HT1080 (cell line): Measurements from ENCODE around the gene DRC7. TPM values are rescaled to one million over a fixed set of nuclear protein-coding genes. Genes with fewer than 3 reads are reported as not detected.
"Not testable (repeated sequence)": the region's sequence is repeated elsewhere in the genome, so short reads cannot be mapped to it uniquely, and the experiment has no call there.

Experiments
- DNase-seq: peaks from one replicate; pipeline ENCODE4 v3.0.0-alpha.2; 2015; ENCODE audit warnings: low read depth
- total RNA-seq: library from RNA; depleted of rRNA; stranded (reverse); fragments of >200 nt; shearing (Covaris generic); gene quantifications from 2 replicates; pipeline ENCODE4 v1.2.3, GENCODE V29; 2014

DRC7 gene
- total RNA-seq, 1 experiment from 2014 or later = not detected

DNA sequence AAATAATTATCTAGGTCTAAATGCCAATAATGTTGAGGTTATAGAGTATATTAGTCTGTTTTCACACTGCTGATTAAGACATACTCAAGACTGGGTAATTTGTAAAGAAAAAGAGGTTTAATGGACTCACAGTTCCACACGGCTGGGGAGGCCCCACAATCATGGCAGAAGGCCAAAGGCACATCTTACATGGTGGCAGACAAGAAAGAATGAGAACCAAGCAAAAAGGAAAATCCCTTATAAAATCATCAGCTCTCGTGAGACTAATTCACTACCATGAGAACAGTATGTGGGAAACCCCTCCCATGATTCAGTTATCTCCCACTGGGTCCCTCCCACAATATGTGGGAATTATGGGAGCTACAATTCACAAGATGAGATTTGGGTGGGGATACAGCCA, 38.1 kb downstream of the DRC7 start:
- no peak for DNase-seq

DNA sequence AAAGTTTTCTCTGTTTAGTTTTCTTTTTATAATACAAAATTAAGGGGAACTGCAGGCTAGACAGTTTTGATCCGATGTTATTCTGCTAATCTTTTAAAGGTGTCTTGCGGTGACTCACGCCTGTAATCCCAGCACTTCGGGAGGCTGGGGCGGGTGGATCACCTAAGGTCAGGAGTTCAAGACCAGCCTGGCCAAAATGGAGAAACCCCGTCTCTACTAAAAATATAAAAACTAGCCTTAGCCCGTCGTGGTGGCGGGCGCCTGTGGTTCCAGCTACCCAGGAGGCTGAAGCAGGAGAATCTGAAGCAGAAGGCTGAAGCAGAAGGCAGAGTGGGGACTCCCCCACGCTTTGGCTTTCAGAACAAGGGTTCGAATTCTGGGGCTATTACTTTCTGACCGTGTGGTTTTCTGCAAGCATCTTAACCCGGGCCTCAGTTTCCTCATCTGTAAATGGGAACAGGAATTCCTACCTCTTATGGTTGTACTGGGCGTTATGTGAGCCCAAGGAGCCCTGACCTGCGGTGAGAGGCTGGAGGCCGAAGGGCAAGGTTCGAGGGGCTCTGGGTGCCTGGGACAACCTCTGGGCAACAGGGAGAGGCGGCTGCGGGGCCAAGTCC, 39.8 kb downstream of the DRC7 start:
- no peak for DNase-seq

DNA sequence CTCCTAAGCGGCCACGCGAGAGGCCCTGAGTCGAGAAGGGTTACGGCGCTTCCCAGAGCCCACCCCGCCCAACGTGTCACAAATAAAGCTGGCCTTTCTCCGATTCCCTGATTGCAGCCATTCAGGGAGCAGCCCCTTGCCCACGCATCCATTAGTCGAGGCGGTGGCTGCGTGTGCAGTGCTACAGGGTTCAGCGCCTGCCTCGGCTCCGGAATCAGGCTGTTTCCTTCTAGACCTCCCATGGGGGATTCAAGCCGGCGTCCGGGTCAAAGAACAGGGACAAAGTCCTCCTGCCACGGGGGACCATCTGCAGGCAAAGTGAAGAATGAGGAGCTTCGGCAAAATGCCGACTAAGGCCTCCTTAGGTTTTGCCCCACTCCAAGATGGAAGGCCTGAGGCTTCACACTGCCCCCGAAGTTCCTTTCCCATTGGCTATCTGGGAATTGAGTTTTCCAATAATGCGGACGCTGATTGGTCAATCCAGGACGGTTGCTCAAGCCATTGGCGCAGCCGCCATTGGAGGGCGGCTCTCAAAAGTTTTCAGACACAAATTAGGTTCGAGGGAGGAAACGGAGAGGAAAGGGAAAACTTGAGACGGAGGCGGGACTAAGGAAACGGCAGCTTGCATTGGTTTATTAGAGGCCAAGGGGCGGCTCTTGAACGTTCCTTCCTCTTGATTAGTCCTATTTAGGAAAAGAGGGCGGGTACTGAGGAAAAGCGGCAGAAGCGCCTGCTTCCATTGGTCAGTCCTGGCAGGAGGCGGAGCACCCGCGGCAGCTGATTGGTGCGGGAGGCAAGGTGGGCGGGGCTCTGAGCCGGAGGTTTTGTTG, 40.5 kb downstream of the DRC7 start:
- peak; percentile 100 for DNase-seq

DNA sequence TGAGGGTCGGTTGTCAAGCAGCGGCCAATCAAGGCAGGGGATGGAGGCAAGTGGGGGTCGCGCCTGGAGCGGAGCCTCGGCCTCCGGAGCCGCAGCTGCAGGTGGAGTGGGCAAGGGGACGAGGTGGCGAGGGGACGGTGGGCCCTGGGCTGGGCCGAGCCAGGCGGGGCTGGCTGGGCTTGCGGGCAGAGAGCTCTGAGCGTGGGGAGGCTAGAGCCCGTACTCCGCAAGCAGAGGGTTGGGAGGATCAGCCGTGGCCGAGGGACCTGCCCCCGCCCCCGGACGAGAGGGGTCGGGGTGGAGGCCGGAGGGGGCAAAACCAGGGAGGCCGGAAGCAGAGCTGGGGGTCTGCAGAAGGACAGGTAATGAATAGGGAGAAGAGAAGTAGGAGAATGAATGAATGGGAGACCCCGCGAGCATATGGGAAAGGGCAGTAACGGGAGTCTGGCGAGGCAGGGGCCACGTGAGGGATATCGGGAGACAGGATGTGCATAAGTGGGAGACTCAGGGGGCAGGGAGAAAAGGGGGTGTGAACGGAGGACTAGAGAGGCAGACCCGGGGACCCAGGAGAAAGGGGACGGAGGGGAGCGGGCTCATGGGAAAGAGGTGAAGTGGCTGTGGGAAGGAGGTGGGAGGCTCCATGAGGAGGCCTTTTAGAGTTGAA, 41.3 kb downstream of the DRC7 start, which contains the start of gene KATNB1:
KATNB1 (plus strand) TSS at position 16 of the 664 bp plus-strand sequence. CDS start 1,474 bp downstream, outside the sequence.
- DNase-seq = peak; percentile 23

DNA sequence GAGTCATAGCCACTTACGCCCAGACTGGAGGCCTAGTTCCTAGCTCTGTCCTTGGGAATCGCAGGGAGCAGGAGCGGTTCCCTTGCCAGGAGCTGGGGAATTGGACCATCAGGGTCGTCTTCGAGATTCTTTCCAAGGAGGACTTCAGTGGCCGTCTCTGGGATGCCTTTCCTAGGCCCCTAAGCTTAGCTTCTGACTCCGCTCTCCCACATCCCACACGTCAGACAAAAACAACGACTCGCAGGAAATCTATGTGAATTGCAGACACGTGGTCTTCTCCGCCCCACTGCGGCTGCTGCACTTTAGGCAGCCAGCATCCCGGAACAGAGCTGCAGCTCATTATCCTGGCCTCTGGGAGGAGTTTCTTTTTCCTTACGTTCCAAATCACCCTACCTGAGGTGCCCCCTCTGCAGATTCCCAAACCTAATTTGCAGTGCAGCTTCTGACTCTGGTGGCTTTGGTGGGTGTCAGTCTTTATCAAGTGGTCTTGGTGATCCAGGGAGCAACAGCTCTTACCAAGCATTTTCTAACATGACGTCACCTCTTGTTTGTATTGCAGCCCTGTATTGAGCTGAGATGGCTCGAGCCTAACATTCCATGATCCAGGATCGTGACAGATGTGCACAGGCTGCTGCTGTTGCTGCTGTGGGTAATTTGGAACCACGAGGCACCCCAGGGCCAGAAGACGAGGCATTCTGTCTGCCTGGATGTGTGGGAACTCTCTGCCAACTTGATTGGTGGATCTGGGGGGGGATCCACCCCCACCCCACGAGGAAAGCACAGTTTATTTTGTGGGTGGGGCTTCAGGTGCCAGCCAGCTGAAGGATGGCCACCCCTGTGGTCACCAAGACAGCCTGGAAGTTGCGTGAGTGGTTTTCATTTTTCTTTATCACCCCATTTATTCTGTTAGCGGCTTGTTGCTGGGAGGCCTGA, 42.1 kb downstream of the DRC7 start:
- peak; percentile 71 for DNase-seq

DNA sequence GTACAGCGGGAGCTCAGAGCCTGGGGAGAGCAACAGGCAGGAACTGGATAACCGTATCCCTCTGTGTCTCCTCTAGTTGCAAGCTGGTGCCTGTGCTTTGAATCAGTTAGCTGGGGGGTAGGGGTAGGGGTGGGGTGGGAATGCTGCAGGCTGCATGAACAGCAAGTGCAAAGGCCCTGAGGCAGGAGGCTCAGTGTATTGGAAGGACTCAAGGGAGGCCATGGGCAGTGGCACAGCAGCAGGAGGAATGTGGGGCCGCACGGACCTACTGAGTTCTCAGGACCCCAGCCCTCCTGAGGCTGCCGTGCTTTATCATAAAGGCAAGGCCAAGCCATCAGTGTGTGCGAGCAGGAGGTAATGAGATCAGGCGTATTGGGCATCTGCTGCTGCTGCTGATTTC, 44.2 kb downstream of the DRC7 start:
- DNase-seq = no peak

DNA sequence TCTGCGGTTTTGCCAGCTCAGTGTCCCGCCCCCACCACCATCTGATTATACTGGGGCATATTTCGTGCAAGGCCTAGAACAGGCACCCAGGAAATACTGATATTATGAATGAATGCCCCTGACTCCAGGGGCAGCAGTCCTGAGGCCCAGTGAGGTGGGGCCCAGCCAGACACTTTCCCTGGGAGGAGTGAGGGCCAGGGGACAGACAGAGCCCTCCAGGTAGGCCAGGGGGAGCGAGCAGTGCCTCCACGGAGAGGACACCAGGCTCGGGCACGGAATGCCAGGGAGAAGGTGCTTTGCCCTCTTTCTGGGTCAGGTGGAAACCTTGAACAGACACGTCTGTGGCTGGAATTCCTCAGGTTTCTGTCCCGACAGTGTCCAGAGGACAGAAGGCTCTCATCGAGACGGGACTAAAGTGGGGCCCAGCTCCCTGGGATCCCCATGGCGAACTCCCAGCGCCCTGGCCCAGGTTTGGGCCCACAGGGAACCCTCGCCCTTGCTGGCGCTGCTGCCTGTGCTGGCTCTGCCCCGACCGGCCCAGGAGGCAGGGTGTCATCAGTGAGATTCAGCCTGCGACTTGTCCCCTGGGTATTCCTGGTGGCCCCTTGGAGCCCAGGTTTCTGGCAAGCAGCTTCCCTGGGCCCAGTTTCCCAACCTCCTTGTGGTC, 45.3 kb downstream of the DRC7 start:
- no peak for DNase-seq

DNA sequence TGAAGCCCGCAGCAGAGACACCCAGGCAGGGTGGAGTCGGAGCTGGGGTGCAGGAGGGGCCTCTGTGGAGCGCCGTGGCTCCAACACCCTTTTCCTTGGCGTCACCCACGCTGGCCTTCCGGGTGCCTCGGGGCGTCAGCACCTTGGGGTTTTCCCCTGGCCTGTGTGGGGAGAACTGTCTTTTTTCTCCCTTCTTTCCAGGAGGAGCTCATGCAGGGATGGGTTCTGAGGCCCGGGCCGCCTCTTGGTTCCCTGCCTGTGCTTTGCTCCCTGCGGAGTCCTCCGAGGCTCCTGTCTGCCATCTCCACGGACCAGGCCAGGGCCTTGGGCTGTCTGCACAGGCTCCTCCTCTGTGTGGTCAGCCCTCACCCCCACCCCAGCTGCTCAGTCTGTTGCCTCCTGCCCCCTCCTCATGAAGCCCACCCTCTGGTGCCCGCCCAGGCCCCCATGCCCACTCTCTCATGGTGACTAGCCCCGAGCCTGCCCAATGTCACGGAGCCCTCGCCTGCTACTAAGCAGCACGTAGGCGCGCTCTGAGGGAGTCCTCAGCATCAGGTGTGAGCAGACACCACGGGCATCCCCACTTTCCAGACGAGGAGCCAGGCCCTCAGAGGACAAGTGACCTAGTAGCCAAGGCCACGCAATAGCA, 45.9 kb downstream of the DRC7 start:
- no peak for DNase-seq

DNA sequence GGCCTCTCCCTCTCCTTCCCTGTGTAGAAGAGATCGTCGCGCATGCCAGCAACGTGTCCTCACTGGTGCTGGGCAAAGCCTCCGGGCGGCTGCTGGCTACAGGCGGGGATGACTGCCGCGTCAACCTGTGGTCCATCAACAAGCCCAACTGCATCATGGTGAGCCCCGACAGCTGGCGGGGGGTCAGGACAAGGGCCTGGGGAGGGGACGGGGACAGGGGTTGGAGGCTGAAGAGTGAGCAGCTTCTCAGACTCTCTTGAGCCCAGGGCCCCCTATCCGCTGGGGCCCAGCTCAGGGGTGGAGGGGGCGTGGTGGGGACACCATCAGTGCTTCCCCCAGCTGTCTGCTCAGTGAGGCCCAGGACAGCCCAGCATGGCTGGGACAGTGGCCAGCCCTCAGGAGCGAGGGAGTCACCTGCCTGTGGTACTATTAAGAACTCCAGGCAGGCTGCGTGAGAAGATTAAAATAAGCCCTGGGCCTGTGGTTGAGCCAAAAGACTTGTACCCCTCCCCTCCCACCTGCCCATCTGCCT, 47.1 kb downstream of the DRC7 start:
- no peak for DNase-seq

DNA sequence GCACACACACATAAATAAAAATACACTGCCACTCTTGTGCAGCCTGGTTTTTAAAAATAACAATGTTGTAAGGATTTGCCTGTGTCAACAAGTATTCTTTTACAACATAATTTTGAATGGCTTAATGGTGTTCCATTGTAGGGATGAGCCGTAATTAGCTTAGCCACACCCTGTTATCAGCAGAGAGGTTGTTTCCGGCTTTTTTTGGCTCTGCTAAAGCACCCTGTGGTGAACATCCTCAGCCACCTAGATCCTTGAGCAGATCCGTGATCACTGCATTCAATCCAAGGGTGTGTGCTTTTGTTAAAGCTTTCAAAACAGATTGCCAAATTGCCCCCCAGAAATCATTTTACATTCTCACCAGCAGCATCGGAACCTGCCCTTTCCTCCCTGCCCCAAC, 47.9 kb downstream of the DRC7 start:
- DNase-seq = no peak

DNA sequence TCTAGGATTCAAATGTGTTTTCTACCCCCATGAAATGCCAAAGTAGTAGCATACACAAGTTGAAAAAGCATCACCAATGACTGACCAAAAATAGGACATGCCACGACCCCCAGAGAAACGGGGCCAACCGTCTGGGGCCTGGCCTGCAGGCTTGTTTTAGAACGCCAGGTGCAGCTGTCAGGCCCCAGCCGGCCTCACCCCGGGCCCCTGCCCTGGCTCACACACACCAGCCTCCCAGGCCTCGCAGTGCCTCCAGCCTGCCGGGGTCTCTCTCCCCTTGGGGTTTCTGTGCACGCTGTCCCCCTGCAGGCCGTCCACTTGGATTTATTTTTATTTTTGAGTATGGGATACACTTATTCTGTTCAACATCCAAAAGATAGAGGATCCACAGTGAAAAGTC, 48.9 kb downstream of the DRC7 start:
- no peak for DNase-seq

DNA sequence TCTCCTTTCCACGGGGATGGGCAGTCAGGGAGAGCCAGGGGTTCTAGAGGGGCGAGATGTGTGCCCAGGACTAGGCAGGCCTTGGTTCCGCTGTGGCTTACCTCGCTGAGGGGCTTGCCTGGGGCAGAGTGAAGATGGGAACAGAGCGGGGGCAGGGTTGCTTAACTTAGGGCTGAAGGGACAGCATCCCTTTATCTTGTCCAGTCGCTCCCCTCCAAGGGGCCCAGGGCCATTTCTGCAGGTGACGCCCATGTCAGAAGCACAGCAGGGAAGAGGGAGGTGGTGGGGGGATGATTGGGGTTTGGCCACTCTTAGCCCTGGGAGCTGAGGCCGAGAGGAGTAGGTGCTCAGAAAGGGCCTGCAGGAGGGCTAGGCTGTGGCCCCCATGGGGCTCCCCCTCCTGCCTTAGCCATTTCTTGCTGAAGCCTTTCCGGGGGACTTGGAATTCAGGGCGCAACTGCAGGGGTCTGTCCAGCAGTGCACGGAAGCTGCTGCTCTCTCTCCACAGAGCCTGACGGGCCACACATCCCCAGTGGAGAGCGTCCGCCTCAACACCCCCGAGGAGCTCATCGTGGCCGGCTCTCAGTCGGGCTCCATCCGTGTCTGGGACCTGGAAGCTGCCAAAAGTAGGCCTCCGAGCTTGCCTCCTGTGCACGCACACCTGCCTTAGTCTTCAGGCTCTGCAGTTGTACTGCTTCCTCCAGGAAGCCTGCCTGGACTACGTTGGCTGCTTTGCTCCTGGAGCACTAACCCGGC, 49.5 kb downstream of the DRC7 start:
- no peak for DNase-seq

DNA sequence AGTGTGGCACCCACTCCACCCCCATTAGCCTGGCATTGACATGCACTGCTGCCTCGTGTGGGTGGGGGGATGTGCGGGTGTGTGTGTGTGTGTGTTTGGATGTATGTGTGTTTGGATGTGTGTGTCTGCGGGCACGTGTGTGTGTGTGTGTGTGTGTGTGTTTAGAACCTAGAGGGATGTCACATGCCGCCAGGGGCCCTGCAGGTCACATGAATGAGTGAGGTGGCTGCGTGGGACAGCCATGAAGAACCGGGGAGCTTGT, 50.0 kb downstream of the DRC7 start:
- no peak for DNase-seq

DNA sequence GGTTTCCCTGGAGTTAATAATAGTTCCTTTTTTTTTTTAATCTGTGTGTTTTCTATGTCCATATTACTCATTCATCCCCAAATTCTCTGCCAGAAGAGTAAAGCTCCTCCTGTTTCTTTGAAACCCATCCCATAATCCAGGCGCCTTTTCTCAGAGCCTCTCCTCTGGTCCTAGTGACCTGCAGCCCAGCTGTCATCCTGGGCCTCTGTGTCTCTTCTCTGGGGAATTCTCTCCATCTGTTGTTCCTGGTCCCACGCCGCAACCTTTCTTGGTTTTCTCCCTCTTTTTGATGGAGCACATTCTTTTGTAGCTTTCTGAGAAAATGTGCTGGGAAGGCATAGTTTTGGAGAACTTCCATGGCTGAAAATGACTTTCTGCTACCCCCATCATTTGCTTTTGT, 51.2 kb downstream of the DRC7 start:
- DNase-seq = no peak

DNA sequence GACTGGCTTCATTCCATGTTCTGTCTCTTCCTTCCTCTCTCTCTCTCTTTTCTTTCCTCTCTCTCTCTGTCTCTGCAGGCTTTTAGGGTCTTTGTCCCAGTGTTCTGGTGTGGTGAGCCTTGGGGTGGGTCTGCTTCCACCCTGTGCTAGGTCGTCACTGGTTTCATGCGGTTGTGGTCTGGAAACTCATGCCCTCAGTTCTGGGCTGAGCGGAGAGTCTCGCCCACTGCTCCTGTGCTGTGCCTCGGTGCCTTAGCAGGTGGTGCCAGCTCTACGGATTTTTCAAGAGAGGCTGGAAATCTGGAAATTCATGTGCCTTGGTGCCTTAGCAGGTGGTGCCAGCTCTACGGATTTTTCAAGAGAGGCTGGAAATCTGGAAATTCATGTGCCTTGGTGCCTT, 51.7 kb downstream of the DRC7 start:
- not testable (repeated sequence) for DNase-seq

DNA sequence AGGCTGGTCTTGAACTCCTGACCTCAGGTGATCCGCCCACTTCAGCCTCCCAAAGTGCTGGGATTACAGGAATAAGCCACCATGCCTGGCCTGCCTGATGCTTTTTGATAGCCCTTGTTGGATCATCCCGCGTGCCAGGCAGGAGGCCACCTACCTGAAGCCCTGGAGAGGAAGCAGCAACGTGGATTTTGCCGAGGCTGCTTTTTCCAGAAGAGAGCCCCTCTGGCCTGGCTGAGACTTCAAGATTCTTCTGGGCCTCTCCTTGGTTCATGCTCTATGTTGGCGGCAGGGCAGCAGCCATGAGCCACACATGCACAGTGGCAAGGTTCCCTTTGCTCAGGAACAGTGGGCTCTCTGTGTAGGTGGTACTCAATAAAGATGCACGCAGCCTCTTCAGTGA, 52.5 kb downstream of the DRC7 start:
- DNase-seq = no peak

DNA sequence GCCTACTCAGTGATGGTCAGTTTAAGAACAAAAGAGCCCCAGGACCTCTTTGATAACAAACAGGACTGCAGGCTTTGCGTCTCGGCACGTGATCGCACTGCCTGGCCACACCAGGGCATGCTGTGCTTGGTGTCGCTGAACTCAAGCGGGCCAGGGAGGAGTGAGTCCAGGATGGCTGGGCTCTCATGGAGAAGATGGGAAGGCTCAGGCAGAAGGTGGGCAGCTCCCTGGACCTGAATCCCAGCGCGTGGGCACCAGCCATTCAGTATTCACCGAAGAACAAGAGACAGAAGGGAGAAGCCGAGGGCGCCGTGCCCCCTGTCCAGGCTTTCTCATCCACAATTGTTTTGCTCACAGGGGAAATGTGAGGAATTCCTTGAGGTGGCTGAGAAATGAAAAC, 52.9 kb downstream of the DRC7 start:
- DNase-seq = no peak

DNA sequence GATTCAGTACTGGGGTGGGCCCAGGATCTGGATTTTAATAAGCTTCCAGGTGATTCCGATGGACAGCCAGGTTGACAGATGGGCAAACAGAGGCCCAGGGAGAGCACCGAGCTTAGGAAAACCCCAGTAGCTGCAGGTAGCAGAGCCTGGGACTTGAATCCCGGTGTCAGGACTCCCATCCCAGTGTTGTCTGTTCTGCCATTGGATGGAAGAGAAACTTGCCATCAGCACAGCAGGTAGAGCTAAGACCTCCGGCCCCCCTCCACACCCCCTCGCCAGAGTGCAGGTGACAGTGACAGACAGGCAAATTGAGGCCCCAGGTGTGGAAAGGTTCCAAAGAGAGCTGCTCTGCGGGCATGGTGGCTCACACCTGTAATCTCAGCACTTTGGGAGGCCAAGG, 53.4 kb downstream of the DRC7 start:
- DNase-seq = no peak

DNA sequence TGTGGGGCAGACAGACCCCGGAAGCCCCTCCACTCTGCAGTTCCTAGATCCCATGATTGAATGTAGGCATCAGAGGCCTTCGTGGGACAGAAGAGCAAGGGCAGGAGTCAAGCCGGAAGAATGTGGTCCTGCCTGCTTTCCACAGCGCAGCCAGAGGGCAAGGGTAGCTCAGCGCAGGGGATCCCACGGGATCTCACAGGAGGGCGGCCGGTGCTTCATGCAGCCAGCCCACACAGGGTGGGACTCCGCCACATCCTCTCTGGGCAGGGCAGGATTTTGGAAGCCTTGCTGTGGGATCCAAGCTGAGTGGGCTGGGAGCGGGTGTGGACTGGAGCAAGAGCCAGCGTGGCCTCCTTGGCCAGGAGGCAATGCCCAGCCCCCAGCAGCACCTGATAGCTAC, 54.0 kb downstream of the DRC7 start:
- no peak for DNase-seq
